Liver (tissue), 9 donors: Measurements from ENCODE around the gene GBA2. TPM values are rescaled to one million over a fixed set of nuclear protein-coding genes. Genes with fewer than 3 reads are reported as not detected.

ENCODE experiments used
- DNase-seq: peaks from one replicate; pipeline ENCODE4 v3.0.0-alpha.2; 2017; ENCODE audit warnings: low spot score
- H3K27ac ChIP-seq, 2 donors: one replicate each; pipeline ENCODE4 v1.7.0; 2013; ENCODE audit warnings: inconsistent platforms in 2 of 2, low read length in 2 of 2, control low read depth in 1 of 2, low read depth in 1 of 2, mild to moderate bottlenecking in 1 of 2
- H3K27me3 ChIP-seq, 4 donors: one replicate each; pipeline versions ENCODE4 v1.6.1 to v1.7.0; 2013; ENCODE audit warnings: low read length in 3 of 4, inconsistent platforms in 1 of 4, mild to moderate bottlenecking in 1 of 4, moderate library complexity in 1 of 4; ENCODE audit not compliant: control insufficient read depth in 4 of 4, insufficient read depth in 4 of 4
- H3K36me3 ChIP-seq, 4 donors: one replicate each; pipeline versions ENCODE4 v1.6.1 to v1.7.0; 2013; ENCODE audit warnings: low read length in 3 of 4, mild to moderate bottlenecking in 3 of 4, low read depth in 1 of 4, moderate library complexity in 1 of 4; ENCODE audit not compliant: control insufficient read depth in 4 of 4, insufficient read depth in 3 of 4
- H3K4me1 ChIP-seq, 4 donors: one replicate each; pipeline versions ENCODE4 v1.6.1 to v1.7.0; 2013; ENCODE audit warnings: low read length in 3 of 4, mild to moderate bottlenecking in 3 of 4, moderate library complexity in 1 of 4; ENCODE audit not compliant: control insufficient read depth in 4 of 4, insufficient read depth in 4 of 4
- H3K4me3 ChIP-seq, 3 donors: one replicate each; pipeline versions ENCODE4 v1.6.1 to v1.7.0; 2013; ENCODE audit warnings: low read length in 3 of 3, control low read depth in 1 of 3, low read depth in 1 of 3, mild to moderate bottlenecking in 1 of 3
- H3K9ac ChIP-seq, 2 donors: one replicate each; pipeline ENCODE4 v1.7.0; 2013; ENCODE audit warnings: low read length in 2 of 2, mild to moderate bottlenecking in 2 of 2, moderate library complexity in 2 of 2, control low read depth in 1 of 2, low read depth in 1 of 2
- H3K9me3 ChIP-seq, 4 donors: one replicate each; pipeline versions ENCODE4 v1.6.1 to v1.7.0; 2013; ENCODE audit warnings: low read length in 3 of 4; ENCODE audit not compliant: control insufficient read depth in 4 of 4
- ATF3 ChIP-seq: IDR thresholded peaks from 2 replicates; pipeline ENCODE4 v1.6.1; 2016; ENCODE audit warnings: antibody characterized with exemption
- EGR1 ChIP-seq, 2 donors: IDR thresholded peaks; 2 replicates each; pipeline ENCODE4 v1.6.1; 2016 to 2018; ENCODE audit warnings: antibody characterized with exemption in 2 of 2, low read depth in 2 of 2
- FOXA2 ChIP-seq: IDR thresholded peaks from 2 replicates; pipeline ENCODE4 v1.6.1; 2016; ENCODE audit warnings: antibody characterized with exemption
- HNF4A ChIP-seq, 2 donors: conservative IDR thresholded peaks; 2 replicates each; pipeline ENCODE4 v1.6.1; 2016; ENCODE audit warnings: antibody characterized with exemption in 2 of 2, mild to moderate bottlenecking in 2 of 2
- JUND ChIP-seq, 2 donors: IDR thresholded peaks; 2 replicates each; pipeline ENCODE4 v1.6.1; 2016; ENCODE audit warnings: antibody characterized with exemption in 2 of 2
- MAX ChIP-seq: IDR thresholded peaks from 2 replicates; pipeline ENCODE4 v1.6.1; 2016; ENCODE audit warnings: antibody characterized with exemption
- RAD21 ChIP-seq, 2 donors: IDR thresholded peaks; 2 replicates each; pipeline ENCODE4 v1.6.1; 2016; ENCODE audit warnings: antibody characterized with exemption in 2 of 2, mild to moderate bottlenecking in 2 of 2
- RXRA ChIP-seq, 2 donors: IDR thresholded peaks; 2 replicates each; pipeline ENCODE4 v1.6.1; 2017 to 2018; ENCODE audit warnings: antibody characterized with exemption in 2 of 2, mild to moderate bottlenecking in 1 of 2
- SP1 ChIP-seq: IDR thresholded peaks from 2 replicates; pipeline ENCODE4 v1.6.1; 2018; ENCODE audit warnings: antibody characterized with exemption, mild to moderate bottlenecking
- TAF1 ChIP-seq: conservative IDR thresholded peaks from 2 replicates; pipeline ENCODE4 v1.6.1; 2016; ENCODE audit warnings: antibody characterized with exemption, mild to moderate bottlenecking
- WGBS: extraction: QIAGEN DNeasy Blood & Tissue Kit; methylation state at CpG from one replicate; pipeline ENCODE4 v1.1.7; 2013; 5-methylcytosine and 5-hydroxymethylcytosine counted together
- polyA plus RNA-seq, 2 donors: library from polyadenylated mRNA; stranded (reverse) in 1 of 2; unstranded in 1 of 2; fragments of 200-250 nt in 1 of 2; fragments of >200 nt in 1 of 2; fragmentation: Nextera tagmentation in 1 of 2; extraction: Ambion mirVana in 1 of 2; gene quantifications; one replicate each; pipeline versions ENCODE4 v1.2.1 to v1.2.3, GENCODE V29; 2013 to 2015
- total RNA-seq, 2 donors: library from RNA; depleted of rRNA; stranded (reverse); fragments of >200 nt; gene quantifications; one replicate each; pipeline ENCODE4 v1.2.3, GENCODE V29; 2014
- TF ChIP-seq, protein P1 (sequence below): fragments of 150-350 bp; IDR thresholded peaks from 2 replicates; pipeline ENCODE4 v1.5.1; 2017; ENCODE audit warnings: improper control_type of control experiment, low read depth, low read length; ENCODE audit not compliant: missing input control
- TF ChIP-seq, protein P2 (sequence below): IDR thresholded peaks from 2 replicates; pipeline ENCODE4 v1.6.1; 2016; ENCODE audit warnings: antibody characterized with exemption, mild to moderate bottlenecking
- TF ChIP-seq, protein P3 (sequence below): IDR thresholded peaks from 2 replicates; pipeline ENCODE4 v1.6.1; 2016; ENCODE audit warnings: antibody characterized with exemption
- donor health status: healthy.
- donor health status: healthy.
- donor health status: healthy.
- donor health status: healthy.
- donor health status: healthy.

The GBA2 gene
- total and polyA plus RNA-seq, 4 donors = 24.1 to 65.3 (median 25.8) TPM

DNA sequence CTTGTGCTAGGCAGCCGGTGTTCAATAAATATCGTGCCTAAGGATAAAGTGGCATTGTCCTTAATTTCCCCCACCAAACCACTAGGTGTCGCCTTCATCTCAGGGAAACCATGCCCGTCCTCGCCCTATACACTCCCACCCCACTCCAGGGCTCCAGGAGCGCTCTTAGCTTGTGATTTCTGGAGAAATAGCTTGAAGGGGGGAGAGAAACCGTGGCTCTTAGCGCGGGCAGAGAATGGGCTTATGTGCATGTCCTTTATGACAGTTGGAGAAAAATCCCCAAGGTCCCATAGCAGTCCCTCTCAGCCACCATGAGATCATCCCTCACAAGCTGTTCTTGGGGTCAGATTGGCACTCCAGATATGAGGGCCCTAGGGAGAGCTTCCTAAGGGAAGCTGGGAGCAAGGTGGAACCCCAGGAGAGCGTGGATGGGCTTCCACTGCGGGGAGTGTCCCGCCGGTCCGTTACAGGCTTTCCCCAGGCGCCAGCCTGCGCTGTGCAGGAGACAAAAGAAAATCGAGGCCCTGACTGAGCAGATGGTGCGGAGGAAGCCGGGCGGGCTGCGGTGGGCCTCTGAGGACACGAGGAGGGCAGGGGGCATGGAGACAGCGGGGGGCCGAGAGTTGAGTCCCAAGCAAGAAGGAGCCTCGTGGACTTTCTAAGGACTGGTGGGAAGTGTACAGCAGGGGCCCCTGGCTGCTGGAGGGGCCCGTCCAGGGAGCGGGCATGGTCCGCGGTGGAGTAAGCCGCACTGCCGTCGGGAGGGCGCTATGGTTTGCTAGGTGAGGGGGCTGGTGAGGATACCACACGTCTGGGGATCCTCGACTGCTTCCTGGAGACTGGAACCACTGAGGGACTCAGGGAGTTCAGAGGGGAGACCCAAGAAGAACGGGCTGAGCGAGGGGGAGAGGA is 41.6 kb upstream of the GBA2 start (continued):
- no peak for TF ChIP-seq TAF1

DNA sequence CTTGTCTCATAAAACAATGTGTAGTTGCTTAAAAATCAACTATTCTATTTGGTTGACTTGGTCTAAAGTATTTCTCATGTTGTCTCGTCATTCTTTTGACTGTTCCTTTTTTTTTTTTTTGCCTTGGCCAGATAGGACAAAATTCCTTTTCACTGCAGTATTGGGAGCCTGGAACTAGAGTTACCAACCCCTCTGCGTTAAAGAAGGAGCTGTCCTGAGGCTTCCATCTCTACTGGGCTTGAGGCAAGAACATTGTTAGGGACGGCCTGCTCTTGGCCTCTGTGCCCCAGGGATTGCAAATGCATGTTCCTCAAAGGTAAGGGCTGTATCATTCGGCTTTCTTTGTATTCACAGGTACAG is 41.0 kb upstream of the GBA2 start:
- Histone ChIP-seq H3K27ac (no peak overlapping the region), H3K4me1 (peaks cover 0 to 23% (median 12%) of the 10 kb centered on the region in 4 donors), H3K9me3 (no peaks in the 10 kb centered on the region), H3K9ac (no peak overlapping the region), H3K4me3 (no peak overlapping the region), H3K27me3 (no peaks in the 10 kb centered on the region), H3K36me3 (no peaks in the 10 kb centered on the region)
- no peak for DNase-seq
- WGBS = 31% methylated on average over 4 of the region's 4 CpGs
- TF ChIP-seq RAD21 (IDR thresholded peaks at IDR 0.05) = no peak
- no peak for TF ChIP-seq EGR1 (IDR thresholded peaks at IDR 0.05; ENCODE audit: low read depth in 2 of 2)
- no peak for TF ChIP-seq RXRA (IDR thresholded peaks at IDR 0.05)
- TF ChIP-seq, protein P1, sequence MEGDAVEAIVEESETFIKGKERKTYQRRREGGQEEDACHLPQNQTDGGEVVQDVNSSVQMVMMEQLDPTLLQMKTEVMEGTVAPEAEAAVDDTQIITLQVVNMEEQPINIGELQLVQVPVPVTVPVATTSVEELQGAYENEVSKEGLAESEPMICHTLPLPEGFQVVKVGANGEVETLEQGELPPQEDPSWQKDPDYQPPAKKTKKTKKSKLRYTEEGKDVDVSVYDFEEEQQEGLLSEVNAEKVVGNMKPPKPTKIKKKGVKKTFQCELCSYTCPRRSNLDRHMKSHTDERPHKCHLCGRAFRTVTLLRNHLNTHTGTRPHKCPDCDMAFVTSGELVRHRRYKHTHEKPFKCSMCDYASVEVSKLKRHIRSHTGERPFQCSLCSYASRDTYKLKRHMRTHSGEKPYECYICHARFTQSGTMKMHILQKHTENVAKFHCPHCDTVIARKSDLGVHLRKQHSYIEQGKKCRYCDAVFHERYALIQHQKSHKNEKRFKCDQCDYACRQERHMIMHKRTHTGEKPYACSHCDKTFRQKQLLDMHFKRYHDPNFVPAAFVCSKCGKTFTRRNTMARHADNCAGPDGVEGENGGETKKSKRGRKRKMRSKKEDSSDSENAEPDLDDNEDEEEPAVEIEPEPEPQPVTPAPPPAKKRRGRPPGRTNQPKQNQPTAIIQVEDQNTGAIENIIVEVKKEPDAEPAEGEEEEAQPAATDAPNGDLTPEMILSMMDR = no peak
- no peak for TF ChIP-seq ATF3
- no peak for TF ChIP-seq FOXA2
- TF ChIP-seq, protein P2, sequence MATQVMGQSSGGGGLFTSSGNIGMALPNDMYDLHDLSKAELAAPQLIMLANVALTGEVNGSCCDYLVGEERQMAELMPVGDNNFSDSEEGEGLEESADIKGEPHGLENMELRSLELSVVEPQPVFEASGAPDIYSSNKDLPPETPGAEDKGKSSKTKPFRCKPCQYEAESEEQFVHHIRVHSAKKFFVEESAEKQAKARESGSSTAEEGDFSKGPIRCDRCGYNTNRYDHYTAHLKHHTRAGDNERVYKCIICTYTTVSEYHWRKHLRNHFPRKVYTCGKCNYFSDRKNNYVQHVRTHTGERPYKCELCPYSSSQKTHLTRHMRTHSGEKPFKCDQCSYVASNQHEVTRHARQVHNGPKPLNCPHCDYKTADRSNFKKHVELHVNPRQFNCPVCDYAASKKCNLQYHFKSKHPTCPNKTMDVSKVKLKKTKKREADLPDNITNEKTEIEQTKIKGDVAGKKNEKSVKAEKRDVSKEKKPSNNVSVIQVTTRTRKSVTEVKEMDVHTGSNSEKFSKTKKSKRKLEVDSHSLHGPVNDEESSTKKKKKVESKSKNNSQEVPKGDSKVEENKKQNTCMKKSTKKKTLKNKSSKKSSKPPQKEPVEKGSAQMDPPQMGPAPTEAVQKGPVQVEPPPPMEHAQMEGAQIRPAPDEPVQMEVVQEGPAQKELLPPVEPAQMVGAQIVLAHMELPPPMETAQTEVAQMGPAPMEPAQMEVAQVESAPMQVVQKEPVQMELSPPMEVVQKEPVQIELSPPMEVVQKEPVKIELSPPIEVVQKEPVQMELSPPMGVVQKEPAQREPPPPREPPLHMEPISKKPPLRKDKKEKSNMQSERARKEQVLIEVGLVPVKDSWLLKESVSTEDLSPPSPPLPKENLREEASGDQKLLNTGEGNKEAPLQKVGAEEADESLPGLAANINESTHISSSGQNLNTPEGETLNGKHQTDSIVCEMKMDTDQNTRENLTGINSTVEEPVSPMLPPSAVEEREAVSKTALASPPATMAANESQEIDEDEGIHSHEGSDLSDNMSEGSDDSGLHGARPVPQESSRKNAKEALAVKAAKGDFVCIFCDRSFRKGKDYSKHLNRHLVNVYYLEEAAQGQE = no peak
- no peak for TF ChIP-seq MAX
- no peak for TF ChIP-seq JUND (IDR thresholded peaks at IDR 0.05)
- TF ChIP-seq HNF4A (conservative IDR thresholded peaks at IDR 0.05) = no peak
- TF ChIP-seq, protein P3, sequence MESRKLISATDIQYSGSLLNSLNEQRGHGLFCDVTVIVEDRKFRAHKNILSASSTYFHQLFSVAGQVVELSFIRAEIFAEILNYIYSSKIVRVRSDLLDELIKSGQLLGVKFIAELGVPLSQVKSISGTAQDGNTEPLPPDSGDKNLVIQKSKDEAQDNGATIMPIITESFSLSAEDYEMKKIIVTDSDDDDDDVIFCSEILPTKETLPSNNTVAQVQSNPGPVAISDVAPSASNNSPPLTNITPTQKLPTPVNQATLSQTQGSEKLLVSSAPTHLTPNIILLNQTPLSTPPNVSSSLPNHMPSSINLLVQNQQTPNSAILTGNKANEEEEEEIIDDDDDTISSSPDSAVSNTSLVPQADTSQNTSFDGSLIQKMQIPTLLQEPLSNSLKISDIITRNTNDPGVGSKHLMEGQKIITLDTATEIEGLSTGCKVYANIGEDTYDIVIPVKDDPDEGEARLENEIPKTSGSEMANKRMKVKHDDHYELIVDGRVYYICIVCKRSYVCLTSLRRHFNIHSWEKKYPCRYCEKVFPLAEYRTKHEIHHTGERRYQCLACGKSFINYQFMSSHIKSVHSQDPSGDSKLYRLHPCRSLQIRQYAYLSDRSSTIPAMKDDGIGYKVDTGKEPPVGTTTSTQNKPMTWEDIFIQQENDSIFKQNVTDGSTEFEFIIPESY = no peak
- TF ChIP-seq TAF1 = no peak
- TF ChIP-seq SP1 = no peak
